GM10266 (cell line): ENCODE data around the gene MYO1G.
"Not testable (repeated sequence)": the region's sequence is repeated elsewhere in the genome, so short reads cannot be mapped to it uniquely, and the experiment has no call there.

Experiments
- DNase-seq: peaks from one replicate; pipeline ENCODE4 v3.0.0; 2012; ENCODE audit errors: extremely low spot score
- CTCF ChIP-seq: IDR thresholded peaks from 2 replicates; pipeline ENCODE4 v1.5.1; 2012; ENCODE audit warnings: mild to moderate bottlenecking, low read depth; ENCODE audit not compliant: control insufficient read depth, insufficient read depth; ENCODE audit errors: missing control alignments

The MYO1G gene

GRCh38 chr7:44937426-44937825, 41.4 kb downstream of the MYO1G start:
- no peak for TF ChIP-seq CTCF
- no peak for DNase-seq

GRCh38 chr7:44936322-44936721, 42.5 kb downstream of the MYO1G start:
- TF ChIP-seq CTCF: no peak

DNA sequence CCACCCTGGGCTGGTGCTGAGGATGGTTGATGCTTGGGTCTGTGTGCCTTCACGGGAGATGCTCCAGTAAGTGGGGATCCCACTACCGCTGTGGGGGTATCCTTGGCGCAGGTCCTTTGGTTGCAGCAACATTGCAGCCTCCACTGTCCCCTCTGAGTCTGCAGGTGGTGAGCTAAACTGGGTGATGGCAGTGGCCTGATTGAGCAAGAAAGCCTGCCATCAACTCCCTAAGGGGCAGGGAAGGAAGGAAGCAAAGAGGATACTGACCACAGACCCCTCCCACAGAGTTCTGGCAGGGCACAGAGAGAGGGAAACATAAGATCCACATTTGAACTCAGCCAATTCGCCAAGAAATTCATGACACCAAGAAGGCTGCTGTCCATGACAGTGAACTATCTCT, 43.2 kb downstream of the MYO1G start:
- TF ChIP-seq CTCF: no peak
- DNase-seq: no peak

More at GRCh38 chr7:44936322-44936721, 42.5 kb downstream of the MYO1G start:
- DNase-seq: no peak

DNA sequence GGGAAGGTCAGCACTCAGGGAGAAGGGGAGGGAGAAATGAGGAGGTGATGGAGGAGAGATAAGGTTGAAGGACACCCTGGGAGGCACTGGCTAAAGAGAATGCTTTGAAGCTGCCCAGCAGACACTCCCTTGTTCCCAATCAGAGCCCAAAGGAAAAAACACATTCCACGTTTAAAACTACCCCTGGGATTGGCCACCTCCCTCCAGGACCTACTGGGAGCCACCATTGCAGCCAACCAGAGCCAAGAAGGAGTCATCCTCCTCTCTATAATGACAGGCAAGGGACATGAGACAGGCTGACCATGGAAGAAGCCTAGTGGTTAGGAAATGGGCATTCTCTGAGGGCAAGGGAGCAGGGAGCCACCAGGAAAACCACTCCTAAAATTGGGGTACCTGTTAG, 43.8 kb downstream of the MYO1G start:
- no peak for DNase-seq
- no peak for TF ChIP-seq CTCF

GRCh38 chr7:44934510-44934909, 44.3 kb downstream of the MYO1G start:
- not testable (repeated sequence) for DNase-seq

DNA sequence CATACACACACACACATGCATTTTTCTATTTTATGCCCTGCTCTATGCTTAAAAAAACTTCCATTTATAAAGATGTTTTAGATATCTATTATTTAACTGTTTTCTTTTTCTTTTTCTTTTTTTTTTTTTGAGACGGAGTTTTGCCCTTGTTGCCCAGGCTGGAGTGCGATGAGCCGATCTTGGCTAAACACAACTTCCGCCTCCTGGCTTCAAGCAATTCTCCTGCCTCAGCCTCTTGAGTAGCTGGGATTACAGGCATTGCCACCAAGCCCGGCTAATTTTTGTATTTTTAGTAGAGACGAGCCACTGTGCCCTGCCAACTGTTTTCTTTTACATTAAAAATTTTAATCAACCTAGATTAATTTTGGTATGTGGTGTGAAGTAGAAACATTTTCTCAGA, 47.9 kb downstream of the MYO1G start:
- DNase-seq: no peak

GRCh38 chr7:44922351-44922694, 56.5 kb downstream of the MYO1G start:
- TF ChIP-seq CTCF: no peak
- DNase-seq: no peak

More for the DNA sequence above, 47.9 kb downstream of the MYO1G start:
- TF ChIP-seq CTCF: no peak

- peak; percentile 89 for TF ChIP-seq CTCF
These were observed 57.0 kb downstream of the MYO1G start for GRCh38 chr7:44921607-44922350.

More at GRCh38 chr7:44921607-44922350, 57.0 kb downstream of the MYO1G start:
- peak; percentile 81 for DNase-seq
